PC-3 (cell line): ENCODE results near the gene PTPRN2. TPM values are rescaled to one million over a fixed set of nuclear protein-coding genes. Genes with fewer than 3 reads are reported as not detected.
A peak's percentile ranks its signal among the peaks of the same experiment; 100 is the strongest.

ENCODE experiments used
- ATAC-seq: fragments of 200-7000 bp; cut with Tn5 transposase; 2 replicates; pipeline ENCODE4 v1.9.1; 2020; ENCODE audit warnings: mild to moderate bottlenecking, moderate library complexity
- BruUV-seq: library from RNA; stranded (reverse); fragments of 400-500 nt; replicated peaks from 2 replicates; lab custom pipeline; 2021; lab: Mats Ljungman, UMichigan
- CTCF ChIA-PET: fragments of 300-600 bp; sonication (Branson Sonifier 250); formaldehyde crosslinking; loops from one replicate; lab custom pipeline; 2022; ENCODE audit warnings: antibody characterized with exemption; lab: Charles Lee
- POLR2A ChIA-PET: fragments of 300-600 bp; sonication (Branson Sonifier 250); formaldehyde crosslinking; loops from one replicate; lab custom pipeline; 2022; ENCODE audit warnings: antibody characterized with exemption; ENCODE audit not compliant: unreplicated experiment; lab: Charles Lee
- DNase-seq: peaks from one replicate; pipeline ENCODE4 v3.0.0-alpha.2; 2015
- H2AFZ ChIP-seq: fragments of 300-600 bp; sonication (generic); 2 replicates; pipeline ENCODE4 v1.6.0; 2016; ENCODE audit warnings: antibody characterized with exemption, low read length
- H3F3A ChIP-seq: fragments of 300-600 bp; sonication (generic); one replicate; pipeline ENCODE4 v1.6.0; 2017; ENCODE audit warnings: antibody characterized with exemption, low read length, control low read depth, mild to moderate bottlenecking; ENCODE audit not compliant: unreplicated experiment
- H3K27ac ChIP-seq: fragments of 300-600 bp; sonication (generic); 2 replicates; pipeline ENCODE4 v1.5.1; 2016; ENCODE audit warnings: mild to moderate bottlenecking, low read length
- H3K27me3 ChIP-seq: fragments of 300-600 bp; sonication (generic); 2 replicates; pipeline ENCODE4 v1.6.1; 2016; ENCODE audit warnings: low read length, mixed read lengths
- H3K36me3 ChIP-seq: fragments of 300-600 bp; sonication (generic); 2 replicates; pipeline ENCODE4 v1.6.1; 2016; ENCODE audit warnings: low read depth, mixed run types, low read length, mixed read lengths
- H3K4me1 ChIP-seq: fragments of 300-600 bp; sonication (generic); 2 replicates; pipeline ENCODE4 v1.5.1; 2016; ENCODE audit warnings: low read length; ENCODE audit not compliant: insufficient read depth
- H3K4me2 ChIP-seq: fragments of 300-600 bp; sonication (generic); 2 replicates; pipeline ENCODE4 v1.6.0; 2016; ENCODE audit warnings: low read length
- H3K4me3 ChIP-seq: fragments of 300-600 bp; sonication (generic); 2 replicates; pipeline ENCODE4 v1.5.1; 2016; ENCODE audit warnings: mild to moderate bottlenecking, low read length, mixed read lengths
- H3K79me2 ChIP-seq: fragments of 300-600 bp; sonication (generic); 2 replicates; pipeline ENCODE4 v1.6.1; 2017; ENCODE audit warnings: low read length, mixed read lengths
- H3K9ac ChIP-seq: fragments of 300-600 bp; sonication (generic); 2 replicates; pipeline ENCODE4 v1.6.0; 2016; ENCODE audit warnings: mild to moderate bottlenecking, low read length
- H3K9me2 ChIP-seq: fragments of 300-600 bp; sonication (generic); replicated peaks from 2 replicates; pipeline ENCODE4 v1.6.1; 2016; ENCODE audit warnings: mixed run types, low read length, mixed read lengths
- H3K9me3 ChIP-seq: fragments of 300-600 bp; sonication (generic); 2 replicates; pipeline ENCODE4 v1.6.1; 2016; ENCODE audit warnings: low read length, mixed read lengths
- H4K20me1 ChIP-seq: fragments of 300-600 bp; sonication (generic); 2 replicates; pipeline ENCODE4 v1.6.1; 2016; ENCODE audit warnings: low read length, mixed read lengths
- CTCF ChIP-seq: fragments of 300-600 bp; sonication (generic); conservative IDR thresholded peaks from 2 replicates; pipeline ENCODE4 v1.5.1; 2017; ENCODE audit warnings: antibody characterized with exemption, low read depth, mild to moderate bottlenecking, low read length
- EZH2 ChIP-seq: fragments of 300-600 bp; sonication (generic); IDR thresholded peaks from one replicate; pipeline ENCODE4 v1.6.1; 2017; ENCODE audit warnings: antibody characterized with exemption, mild to moderate bottlenecking, low read length; ENCODE audit not compliant: unreplicated experiment
- EZH2phosphoT487 ChIP-seq: fragments of 300-600 bp; sonication (generic); IDR thresholded peaks from 2 replicates; pipeline ENCODE4 v1.6.1; 2018; ENCODE audit warnings: mild to moderate bottlenecking, antibody characterized with exemption, low read length, borderline replicate concordance
- intact Hi-C: fragments of 100-400 bp; cut with micrococcal nuclease; formaldehyde crosslinking; loops from 2 replicates; pipeline ENCODE4 v1.9.0; 2023
- total RNA-seq: library from RNA; depleted of rRNA; stranded (reverse); fragments of >200 nt; gene quantifications from 2 replicates; pipeline ENCODE4 v1.2.3, GENCODE V29; 2014

Gene PTPRN2
- total RNA-seq, 1 experiment from 2014 or later, result 3.2 TPM

- H3F3A ChIP-seq, result no peaks in the 10 kb centered on the region
- H3K4me1 ChIP-seq, result peaks cover 7% of the 10 kb centered on the region; the same call in 1 of the 2 replicates
- H3K9ac ChIP-seq, result no peak overlapping the region
- intact Hi-C loops, result no loop called here
- no peak overlapping the region for H3K27ac ChIP-seq
- H4K20me1 ChIP-seq, result no peaks in the 10 kb centered on the region
- H3K27me3 ChIP-seq, result no peaks in the 10 kb centered on the region
- BruUV-seq, result no TSS peak
- H3K4me3 ChIP-seq, result no peak overlapping the region
- no peaks in the 10 kb centered on the region for H3K9me3 ChIP-seq
- no peak overlapping the region for H2AFZ ChIP-seq
- ChIA-PET POLR2A (no interaction called here), CTCF (no interaction called here)
- H3K79me2 ChIP-seq, result no peaks in the 10 kb centered on the region
- H3K9me2 ChIP-seq, result no peaks in the 10 kb centered on the region
- TF ChIP-seq EZH2phosphoT487, result no peak
- TF ChIP-seq EZH2, result no peak
- TF ChIP-seq CTCF, result no peak
- ATAC-seq, result no peak
- H3K36me3 ChIP-seq, result no peaks in the 10 kb centered on the region
- H3K4me2 ChIP-seq, result no peak overlapping the region
- DNase-seq, result no peak
These were observed 802.6 kb downstream of the PTPRN2 start for GRCh38 chr7:157784979-157785441.

- H3K27ac ChIP-seq, result no peak overlapping the region
- no peak overlapping the region for H3K4me2 ChIP-seq
- no peaks in the 10 kb centered on the region for H4K20me1 ChIP-seq
- no peaks in the 10 kb centered on the region for H3F3A ChIP-seq
- intact Hi-C loops, result no loop called here
- CTCF ChIA-PET, result no interaction called here
- no peak overlapping the region for H3K9ac ChIP-seq
- no peaks in the 10 kb centered on the region for H3K9me2 ChIP-seq
- H3K36me3 ChIP-seq, result no peaks in the 10 kb centered on the region
- TF ChIP-seq EZH2phosphoT487 (no peak), EZH2 (no peak), CTCF (no peak)
- no TSS peak for BruUV-seq
- no peaks in the 10 kb centered on the region for H3K79me2 ChIP-seq
- peak; percentile 55 for ATAC-seq
- H3K4me3 ChIP-seq, result no peak overlapping the region
- POLR2A ChIA-PET, result no interaction called here
- H3K4me1 ChIP-seq, result peaks cover 7% of the 10 kb centered on the region; the same call in 1 of the 2 replicates
- H2AFZ ChIP-seq, result no peak overlapping the region
- H3K27me3 ChIP-seq, result no peaks in the 10 kb centered on the region
- no peak for DNase-seq
- no peaks in the 10 kb centered on the region for H3K9me3 ChIP-seq
These were observed 803.4 kb downstream of the PTPRN2 start for GRCh38 chr7:157784041-157784835.

- no peak overlapping the region for H3K9ac ChIP-seq
- H3F3A ChIP-seq, result no peaks in the 10 kb centered on the region
- no peak for TF ChIP-seq CTCF
- no peak for TF ChIP-seq EZH2
- TF ChIP-seq EZH2phosphoT487, result no peak
- H3K4me1 ChIP-seq, result peaks cover 7% of the 10 kb centered on the region; the same call in 1 of the 2 replicates
- no peaks in the 10 kb centered on the region; the same call in 1 of the 2 replicates for H3K27me3 ChIP-seq
- ChIA-PET POLR2A (no interaction called here), CTCF (no interaction called here)
- DNase-seq (no peak), ATAC-seq (no peak)
- BruUV-seq, result no TSS peak
- intact Hi-C loops, result no loop called here
- H2AFZ ChIP-seq, result no peak overlapping the region
- H4K20me1 ChIP-seq, result no peaks in the 10 kb centered on the region
- no peaks in the 10 kb centered on the region for H3K9me3 ChIP-seq
- H3K79me2 ChIP-seq, result no peaks in the 10 kb centered on the region
- no peaks in the 10 kb centered on the region for H3K9me2 ChIP-seq
- no peak overlapping the region for H3K4me3 ChIP-seq
- H3K4me2 ChIP-seq, result no peak overlapping the region
- H3K27ac ChIP-seq, result no peak overlapping the region
- no peaks in the 10 kb centered on the region for H3K36me3 ChIP-seq
These were observed 805.6 kb downstream of the PTPRN2 start for GRCh38 chr7:157782041-157782440.
